ENCODE data around the gene AQP12B.

- TF ChIP-seq, protein P1, sequence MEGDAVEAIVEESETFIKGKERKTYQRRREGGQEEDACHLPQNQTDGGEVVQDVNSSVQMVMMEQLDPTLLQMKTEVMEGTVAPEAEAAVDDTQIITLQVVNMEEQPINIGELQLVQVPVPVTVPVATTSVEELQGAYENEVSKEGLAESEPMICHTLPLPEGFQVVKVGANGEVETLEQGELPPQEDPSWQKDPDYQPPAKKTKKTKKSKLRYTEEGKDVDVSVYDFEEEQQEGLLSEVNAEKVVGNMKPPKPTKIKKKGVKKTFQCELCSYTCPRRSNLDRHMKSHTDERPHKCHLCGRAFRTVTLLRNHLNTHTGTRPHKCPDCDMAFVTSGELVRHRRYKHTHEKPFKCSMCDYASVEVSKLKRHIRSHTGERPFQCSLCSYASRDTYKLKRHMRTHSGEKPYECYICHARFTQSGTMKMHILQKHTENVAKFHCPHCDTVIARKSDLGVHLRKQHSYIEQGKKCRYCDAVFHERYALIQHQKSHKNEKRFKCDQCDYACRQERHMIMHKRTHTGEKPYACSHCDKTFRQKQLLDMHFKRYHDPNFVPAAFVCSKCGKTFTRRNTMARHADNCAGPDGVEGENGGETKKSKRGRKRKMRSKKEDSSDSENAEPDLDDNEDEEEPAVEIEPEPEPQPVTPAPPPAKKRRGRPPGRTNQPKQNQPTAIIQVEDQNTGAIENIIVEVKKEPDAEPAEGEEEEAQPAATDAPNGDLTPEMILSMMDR (conservative IDR thresholded peaks at IDR 0.05): no peak
- no peak for TF ChIP-seq ZFX (IDR thresholded peaks at IDR 0.05)
Measured at GRCh38 chr2:240728361-240728760, 45.7 kb upstream of the AQP12B start.
